ENCODE measurements around the gene CHD9NB.

The CHD9NB gene

DNA sequence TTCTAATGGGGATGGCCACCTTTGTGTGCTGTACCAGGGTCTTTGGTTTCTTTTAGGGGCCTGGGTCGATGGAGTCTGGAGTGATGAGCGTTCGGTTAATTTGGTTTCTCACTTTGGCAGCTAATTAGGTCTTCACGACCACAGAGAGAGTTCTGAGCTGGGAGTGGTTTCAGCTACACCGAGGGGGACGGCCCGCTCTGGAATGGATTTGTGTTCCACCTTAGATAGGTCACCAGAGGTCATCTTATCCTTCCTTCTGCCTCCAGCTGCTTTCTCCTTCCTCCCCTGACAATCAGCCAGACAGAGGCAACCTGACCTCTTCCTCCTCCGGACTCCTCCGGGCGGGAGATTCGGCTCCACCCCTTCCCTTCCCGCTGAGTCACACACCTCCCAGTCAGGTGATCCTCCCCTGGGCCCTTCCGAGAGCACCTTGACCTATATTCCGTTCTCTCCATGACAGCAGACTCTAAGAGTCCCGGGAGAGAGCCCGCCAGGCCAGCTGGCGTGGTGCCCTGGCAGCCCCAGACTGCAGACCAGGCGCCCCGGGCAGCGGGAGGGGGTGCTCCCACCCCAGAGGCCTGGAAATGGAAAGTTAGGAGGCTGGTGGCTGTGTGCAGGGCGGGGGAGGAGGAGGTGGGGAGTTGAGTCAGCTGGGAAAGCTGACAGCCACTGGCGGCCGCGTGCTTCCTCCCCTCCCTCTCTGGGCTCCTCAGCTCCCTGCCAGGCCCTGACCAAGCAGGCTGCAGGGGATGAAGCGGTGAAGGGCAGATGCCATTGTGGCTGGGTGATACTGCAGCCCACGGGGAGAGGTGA lies 46.8 kb upstream of the CHD9NB start:
- H3K27ac ChIP-seq (ENCODE audit: extremely low read depth, low read depth, low read length): peak overlapping the region; percentile 84
- no peaks in the 10 kb centered on the region for H3K36me3 ChIP-seq (ENCODE audit: control insufficient read depth in 2 of 2, insufficient read depth in 1 of 2, low read length in 2 of 2)
- ChIA-PET POLR2A (interaction anchor here (0.6 to 1.8 kb wide), 5 partner anchors 8 to 365 kb away, joined by 3 to 7 read pairs (median 4); partner anchors contain the start of gene CHD9), CTCF (interaction anchor here (1.4 to 1.5 kb wide), 2 partner anchors 45 to 108 kb away, joined by 4 to 5 read pairs; partner anchors contain the start of gene CHD9)
- no peaks in the 10 kb centered on the region for H3K9me3 ChIP-seq (ENCODE audit: control insufficient read depth, insufficient read depth, low read depth, low read length)
- H3K4me3 ChIP-seq (ENCODE audit: low read depth, low read length): peak overlapping the region; percentile 35
- peaks cover 15% of the 10 kb centered on the region for H3K4me1 ChIP-seq (ENCODE audit: control insufficient read depth, insufficient read depth, low read length)
- TF ChIP-seq HOXA7 (CRISPR knock-in tag; IDR thresholded peaks at IDR 0.05; ENCODE audit: borderline replicate concordance): no peak
- TF ChIP-seq, protein P1, sequence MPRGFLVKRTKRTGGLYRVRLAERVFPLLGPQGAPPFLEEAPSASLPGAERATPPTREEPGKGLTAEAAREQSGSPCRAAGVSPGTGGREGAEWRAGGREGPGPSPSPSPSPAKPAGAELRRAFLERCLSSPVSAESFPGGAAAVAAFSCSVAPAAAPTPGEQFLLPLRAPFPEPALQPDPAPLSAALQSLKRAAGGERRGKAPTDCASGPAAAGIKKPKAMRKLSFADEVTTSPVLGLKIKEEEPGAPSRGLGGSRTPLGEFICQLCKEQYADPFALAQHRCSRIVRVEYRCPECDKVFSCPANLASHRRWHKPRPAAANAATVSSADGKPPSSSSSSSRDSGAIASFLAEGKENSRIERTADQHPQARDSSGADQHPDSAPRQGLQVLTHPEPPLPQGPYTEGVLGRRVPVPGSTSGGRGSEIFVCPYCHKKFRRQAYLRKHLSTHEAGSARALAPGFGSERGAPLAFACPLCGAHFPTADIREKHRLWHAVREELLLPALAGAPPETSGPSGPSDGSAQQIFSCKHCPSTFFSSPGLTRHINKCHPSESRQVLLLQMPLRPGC (tag by site-specific recombination; IDR thresholded peaks at IDR 0.05): no peak
- no peak for TF ChIP-seq ZBTB1 (tag by site-specific recombination; IDR thresholded peaks at IDR 0.05)
- no peak for TF ChIP-seq ZNF121 (tag by site-specific recombination; IDR thresholded peaks at IDR 0.05)
- TF ChIP-seq KLF8 (tag by site-specific recombination; IDR thresholded peaks at IDR 0.05): peak; percentile 71
- TF ChIP-seq ZNF133 (tag by site-specific recombination; IDR thresholded peaks at IDR 0.05): no peak
- TF ChIP-seq, protein P2, sequence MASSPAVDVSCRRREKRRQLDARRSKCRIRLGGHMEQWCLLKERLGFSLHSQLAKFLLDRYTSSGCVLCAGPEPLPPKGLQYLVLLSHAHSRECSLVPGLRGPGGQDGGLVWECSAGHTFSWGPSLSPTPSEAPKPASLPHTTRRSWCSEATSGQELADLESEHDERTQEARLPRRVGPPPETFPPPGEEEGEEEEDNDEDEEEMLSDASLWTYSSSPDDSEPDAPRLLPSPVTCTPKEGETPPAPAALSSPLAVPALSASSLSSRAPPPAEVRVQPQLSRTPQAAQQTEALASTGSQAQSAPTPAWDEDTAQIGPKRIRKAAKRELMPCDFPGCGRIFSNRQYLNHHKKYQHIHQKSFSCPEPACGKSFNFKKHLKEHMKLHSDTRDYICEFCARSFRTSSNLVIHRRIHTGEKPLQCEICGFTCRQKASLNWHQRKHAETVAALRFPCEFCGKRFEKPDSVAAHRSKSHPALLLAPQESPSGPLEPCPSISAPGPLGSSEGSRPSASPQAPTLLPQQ (tag by site-specific recombination; IDR thresholded peaks at IDR 0.05): peak; percentile 46; the same call in 1 of the 2 replicates
- TF ChIP-seq, protein P3, sequence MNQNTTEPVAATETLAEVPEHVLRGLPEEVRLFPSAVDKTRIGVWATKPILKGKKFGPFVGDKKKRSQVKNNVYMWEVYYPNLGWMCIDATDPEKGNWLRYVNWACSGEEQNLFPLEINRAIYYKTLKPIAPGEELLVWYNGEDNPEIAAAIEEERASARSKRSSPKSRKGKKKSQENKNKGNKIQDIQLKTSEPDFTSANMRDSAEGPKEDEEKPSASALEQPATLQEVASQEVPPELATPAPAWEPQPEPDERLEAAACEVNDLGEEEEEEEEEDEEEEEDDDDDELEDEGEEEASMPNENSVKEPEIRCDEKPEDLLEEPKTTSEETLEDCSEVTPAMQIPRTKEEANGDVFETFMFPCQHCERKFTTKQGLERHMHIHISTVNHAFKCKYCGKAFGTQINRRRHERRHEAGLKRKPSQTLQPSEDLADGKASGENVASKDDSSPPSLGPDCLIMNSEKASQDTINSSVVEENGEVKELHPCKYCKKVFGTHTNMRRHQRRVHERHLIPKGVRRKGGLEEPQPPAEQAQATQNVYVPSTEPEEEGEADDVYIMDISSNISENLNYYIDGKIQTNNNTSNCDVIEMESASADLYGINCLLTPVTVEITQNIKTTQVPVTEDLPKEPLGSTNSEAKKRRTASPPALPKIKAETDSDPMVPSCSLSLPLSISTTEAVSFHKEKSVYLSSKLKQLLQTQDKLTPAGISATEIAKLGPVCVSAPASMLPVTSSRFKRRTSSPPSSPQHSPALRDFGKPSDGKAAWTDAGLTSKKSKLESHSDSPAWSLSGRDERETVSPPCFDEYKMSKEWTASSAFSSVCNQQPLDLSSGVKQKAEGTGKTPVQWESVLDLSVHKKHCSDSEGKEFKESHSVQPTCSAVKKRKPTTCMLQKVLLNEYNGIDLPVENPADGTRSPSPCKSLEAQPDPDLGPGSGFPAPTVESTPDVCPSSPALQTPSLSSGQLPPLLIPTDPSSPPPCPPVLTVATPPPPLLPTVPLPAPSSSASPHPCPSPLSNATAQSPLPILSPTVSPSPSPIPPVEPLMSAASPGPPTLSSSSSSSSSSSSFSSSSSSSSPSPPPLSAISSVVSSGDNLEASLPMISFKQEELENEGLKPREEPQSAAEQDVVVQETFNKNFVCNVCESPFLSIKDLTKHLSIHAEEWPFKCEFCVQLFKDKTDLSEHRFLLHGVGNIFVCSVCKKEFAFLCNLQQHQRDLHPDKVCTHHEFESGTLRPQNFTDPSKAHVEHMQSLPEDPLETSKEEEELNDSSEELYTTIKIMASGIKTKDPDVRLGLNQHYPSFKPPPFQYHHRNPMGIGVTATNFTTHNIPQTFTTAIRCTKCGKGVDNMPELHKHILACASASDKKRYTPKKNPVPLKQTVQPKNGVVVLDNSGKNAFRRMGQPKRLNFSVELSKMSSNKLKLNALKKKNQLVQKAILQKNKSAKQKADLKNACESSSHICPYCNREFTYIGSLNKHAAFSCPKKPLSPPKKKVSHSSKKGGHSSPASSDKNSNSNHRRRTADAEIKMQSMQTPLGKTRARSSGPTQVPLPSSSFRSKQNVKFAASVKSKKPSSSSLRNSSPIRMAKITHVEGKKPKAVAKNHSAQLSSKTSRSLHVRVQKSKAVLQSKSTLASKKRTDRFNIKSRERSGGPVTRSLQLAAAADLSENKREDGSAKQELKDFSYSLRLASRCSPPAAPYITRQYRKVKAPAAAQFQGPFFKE (tag by site-specific recombination; IDR thresholded peaks at IDR 0.05; ENCODE audit: borderline replicate concordance): no peak
- TF ChIP-seq ZFP69B (tag by site-specific recombination; IDR thresholded peaks at IDR 0.05): no peak; the same call in 1 of the 2 replicates
- no peak for TF ChIP-seq YY2 (tag by site-specific recombination; IDR thresholded peaks at IDR 0.05)
- TF ChIP-seq ZNF621 (tag by site-specific recombination; IDR thresholded peaks at IDR 0.05): no peak
- no peak for TF ChIP-seq BCL11B (tag by site-specific recombination; IDR thresholded peaks at IDR 0.05; ENCODE audit: low read depth)
- TF ChIP-seq ZNF626 (tag by site-specific recombination; IDR thresholded peaks at IDR 0.05): no peak
- TF ChIP-seq ZNF174 (tag by site-specific recombination; IDR thresholded peaks at IDR 0.05): no peak
- TF ChIP-seq ZBTB48 (tag by site-specific recombination; IDR thresholded peaks at IDR 0.05): 0 out of 2 replicates have a peak, but pooled peaks have one; percentile 4
- TF ChIP-seq ZNF311 (tag by site-specific recombination; IDR thresholded peaks at IDR 0.05; ENCODE audit: borderline replicate concordance): no peak
- 0 out of 2 replicates have a peak, but pooled peaks have one; percentile 62 for TF ChIP-seq TRIM28 (IDR thresholded peaks at IDR 0.05; ENCODE audit: borderline replicate concordance, low read length)
- TF ChIP-seq, protein P4, sequence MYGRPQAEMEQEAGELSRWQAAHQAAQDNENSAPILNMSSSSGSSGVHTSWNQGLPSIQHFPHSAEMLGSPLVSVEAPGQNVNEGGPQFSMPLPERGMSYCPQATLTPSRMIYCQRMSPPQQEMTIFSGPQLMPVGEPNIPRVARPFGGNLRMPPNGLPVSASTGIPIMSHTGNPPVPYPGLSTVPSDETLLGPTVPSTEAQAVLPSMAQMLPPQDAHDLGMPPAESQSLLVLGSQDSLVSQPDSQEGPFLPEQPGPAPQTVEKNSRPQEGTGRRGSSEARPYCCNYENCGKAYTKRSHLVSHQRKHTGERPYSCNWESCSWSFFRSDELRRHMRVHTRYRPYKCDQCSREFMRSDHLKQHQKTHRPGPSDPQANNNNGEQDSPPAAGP (tag by site-specific recombination; IDR thresholded peaks at IDR 0.05): 0 out of 2 replicates have a peak, but pooled peaks have one; percentile 52
- no peak for TF ChIP-seq ZNF768 (tag by site-specific recombination; IDR thresholded peaks at IDR 0.05)
- TF ChIP-seq, protein P5, sequence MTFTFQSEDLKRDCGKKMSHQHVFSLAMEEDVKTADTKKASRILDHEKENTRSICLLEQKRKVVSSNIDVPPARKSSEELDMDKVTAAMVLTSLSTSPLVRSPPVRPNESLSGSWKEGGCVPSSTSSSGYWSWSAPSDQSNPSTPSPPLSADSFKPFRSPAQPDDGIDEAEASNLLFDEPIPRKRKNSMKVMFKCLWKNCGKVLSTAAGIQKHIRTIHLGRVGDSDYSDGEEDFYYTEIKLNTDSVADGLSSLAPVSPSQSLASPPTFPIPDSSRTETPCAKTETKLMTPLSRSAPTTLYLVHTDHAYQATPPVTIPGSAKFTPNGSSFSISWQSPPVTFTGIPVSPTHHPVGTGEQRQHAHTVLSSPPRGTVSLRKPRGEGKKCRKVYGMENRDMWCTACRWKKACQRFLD (tag by site-specific recombination; IDR thresholded peaks at IDR 0.05): no peak
- TF ChIP-seq, protein P6, sequence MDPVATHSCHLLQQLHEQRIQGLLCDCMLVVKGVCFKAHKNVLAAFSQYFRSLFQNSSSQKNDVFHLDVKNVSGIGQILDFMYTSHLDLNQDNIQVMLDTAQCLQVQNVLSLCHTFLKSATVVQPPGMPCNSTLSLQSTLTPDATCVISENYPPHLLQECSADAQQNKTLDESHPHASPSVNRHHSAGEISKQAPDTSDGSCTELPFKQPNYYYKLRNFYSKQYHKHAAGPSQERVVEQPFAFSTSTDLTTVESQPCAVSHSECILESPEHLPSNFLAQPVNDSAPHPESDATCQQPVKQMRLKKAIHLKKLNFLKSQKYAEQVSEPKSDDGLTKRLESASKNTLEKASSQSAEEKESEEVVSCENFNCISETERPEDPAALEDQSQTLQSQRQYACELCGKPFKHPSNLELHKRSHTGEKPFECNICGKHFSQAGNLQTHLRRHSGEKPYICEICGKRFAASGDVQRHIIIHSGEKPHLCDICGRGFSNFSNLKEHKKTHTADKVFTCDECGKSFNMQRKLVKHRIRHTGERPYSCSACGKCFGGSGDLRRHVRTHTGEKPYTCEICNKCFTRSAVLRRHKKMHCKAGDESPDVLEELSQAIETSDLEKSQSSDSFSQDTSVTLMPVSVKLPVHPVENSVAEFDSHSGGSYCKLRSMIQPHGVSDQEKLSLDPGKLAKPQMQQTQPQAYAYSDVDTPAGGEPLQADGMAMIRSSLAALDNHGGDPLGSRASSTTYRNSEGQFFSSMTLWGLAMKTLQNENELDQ (tag by site-specific recombination; IDR thresholded peaks at IDR 0.05; ENCODE audit: low read depth): no peak
- TF ChIP-seq ZNF211 (tag by site-specific recombination; IDR thresholded peaks at IDR 0.05; ENCODE audit: low read depth): no peak
- TF ChIP-seq GFI1B (tag by site-specific recombination; IDR thresholded peaks at IDR 0.05): no peak
- TF ChIP-seq KLF1 (tag by site-specific recombination; IDR thresholded peaks at IDR 0.05): peak; percentile 78

Measured in HEK293 (cell line).